GM21528 (cell line): ENCODE measurements around the gene TMEM127.
A peak's percentile ranks its signal among the peaks of the same experiment; 100 is the strongest.
"Not testable (repeated sequence)": the region's sequence is repeated elsewhere in the genome, so short reads cannot be mapped to it uniquely, and the experiment has no call there.

Experiments
- ATAC-seq: cut with Tn5 transposase; IDR thresholded peaks from one replicate; pipeline ENCODE4 v1.9.1; 2021; ENCODE audit warnings: mild to moderate bottlenecking, moderate library complexity; ENCODE audit not compliant: unreplicated experiment, low FRiP score

TMEM127 gene, protein sequence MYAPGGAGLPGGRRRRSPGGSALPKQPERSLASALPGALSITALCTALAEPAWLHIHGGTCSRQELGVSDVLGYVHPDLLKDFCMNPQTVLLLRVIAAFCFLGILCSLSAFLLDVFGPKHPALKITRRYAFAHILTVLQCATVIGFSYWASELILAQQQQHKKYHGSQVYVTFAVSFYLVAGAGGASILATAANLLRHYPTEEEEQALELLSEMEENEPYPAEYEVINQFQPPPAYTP

DNA sequence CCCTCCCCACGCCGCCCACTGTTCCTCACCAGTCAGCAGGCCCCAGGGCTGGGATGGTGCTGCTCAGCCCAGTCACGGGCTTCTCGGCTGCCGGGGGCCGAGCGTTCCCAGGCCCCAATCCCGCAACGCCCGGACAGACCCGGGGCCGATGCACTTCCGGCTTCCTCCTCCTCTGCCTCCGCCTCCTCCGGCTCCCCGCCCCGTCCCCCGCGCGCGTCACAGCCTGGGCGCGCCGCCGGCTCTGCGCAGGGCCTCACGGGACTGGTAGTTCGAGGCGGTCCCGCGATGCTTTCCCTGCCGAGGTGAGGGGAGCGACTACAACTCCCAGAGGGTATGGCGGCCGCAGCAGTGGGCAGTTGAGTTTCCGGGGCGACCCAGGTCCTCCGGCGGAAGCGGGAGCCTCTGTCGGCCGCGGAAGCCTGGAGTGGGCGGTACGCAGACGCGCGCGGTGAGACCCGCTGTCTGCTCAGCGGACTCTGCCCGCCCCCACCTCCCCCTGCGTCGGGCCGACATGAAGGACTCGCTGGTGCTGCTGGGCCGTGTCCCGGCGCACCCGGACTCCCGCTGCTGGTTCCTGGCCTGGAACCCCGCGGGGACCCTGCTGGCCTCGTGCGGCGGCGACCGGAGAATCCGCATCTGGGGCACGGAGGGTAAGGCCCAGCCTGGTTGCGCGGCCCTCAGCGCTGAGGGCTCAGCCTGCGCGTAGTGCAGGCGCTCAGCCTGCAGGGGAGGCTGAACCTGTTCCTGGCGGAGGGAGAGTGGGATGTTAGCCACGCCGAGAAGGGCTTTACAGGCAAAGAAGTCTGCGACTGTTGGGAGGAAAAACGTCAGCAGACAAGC is at the start of gene TMEM127, which contains the start of gene CIAO1:
Gene TMEM127 (minus strand): TSS at position 158 of the 840 bp plus-strand sequence. CDS start 616 bp downstream, outside the sequence.
Gene CIAO1 (plus strand): TSS at position 386 of the 840 bp plus-strand sequence. CDS start 126 bp downstream, at position 512.
- ATAC-seq, result peak; percentile 91

GRCh38 chr2:96315005-96315399 is 49.2 kb upstream of the TMEM127 start:
- no peak for ATAC-seq

- no peak for ATAC-seq
Measured at GRCh38 chr2:96308248-96308647, 42.5 kb upstream of the TMEM127 start.

- no peak for ATAC-seq
Measured at GRCh38 chr2:96306370-96306769, 40.6 kb upstream of the TMEM127 start.

DNA sequence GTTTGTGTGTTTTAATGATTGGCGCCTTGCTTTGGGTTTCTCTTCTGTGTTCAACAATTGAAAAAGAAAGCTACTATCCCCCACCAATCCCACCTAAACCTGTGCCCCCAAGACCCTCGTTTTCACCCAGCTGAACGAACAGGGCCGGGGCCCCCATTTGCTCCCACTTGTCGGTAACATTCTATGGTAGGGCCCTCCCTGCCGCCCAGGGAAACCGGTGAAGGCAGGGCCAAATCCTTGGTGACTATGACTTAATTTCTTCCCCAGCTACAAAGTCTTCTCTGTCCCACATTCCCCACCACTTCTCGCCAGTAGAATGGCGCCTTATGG is 40.1 kb upstream of the TMEM127 start:
- peak; percentile 11 for ATAC-seq

GRCh38 chr2:96305091-96305978 is 39.5 kb upstream of the TMEM127 start, which contains the start of gene SNRNP200:
SNRNP200 (minus strand) TSS chr2:96305546; CDS start chr2:96305437, 109 bp downstream.
- peak; percentile 89 for ATAC-seq

DNA sequence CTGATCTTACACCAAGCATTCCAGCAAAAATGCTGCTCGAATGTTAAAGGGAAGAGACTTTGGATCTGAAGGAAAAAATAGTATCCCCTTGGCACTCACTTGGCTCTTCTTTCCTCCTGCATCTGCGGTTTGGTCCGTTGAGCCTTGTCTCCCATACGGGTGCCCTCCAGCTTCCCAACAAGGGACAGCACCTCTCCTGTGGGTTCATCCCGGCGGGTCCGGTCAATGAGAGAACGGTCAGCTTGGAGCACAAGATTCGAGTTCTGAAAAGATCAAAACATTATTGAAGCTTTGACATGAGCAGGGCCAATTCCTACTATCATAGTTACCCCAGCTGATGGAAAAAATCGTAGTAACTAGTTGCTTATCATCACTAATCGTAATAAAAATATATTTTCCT is 38.8 kb upstream of the TMEM127 start:
- no peak for ATAC-seq

- ATAC-seq, result no peak
Measured at GRCh38 chr2:96301865-96302264, 36.1 kb upstream of the TMEM127 start.

DNA sequence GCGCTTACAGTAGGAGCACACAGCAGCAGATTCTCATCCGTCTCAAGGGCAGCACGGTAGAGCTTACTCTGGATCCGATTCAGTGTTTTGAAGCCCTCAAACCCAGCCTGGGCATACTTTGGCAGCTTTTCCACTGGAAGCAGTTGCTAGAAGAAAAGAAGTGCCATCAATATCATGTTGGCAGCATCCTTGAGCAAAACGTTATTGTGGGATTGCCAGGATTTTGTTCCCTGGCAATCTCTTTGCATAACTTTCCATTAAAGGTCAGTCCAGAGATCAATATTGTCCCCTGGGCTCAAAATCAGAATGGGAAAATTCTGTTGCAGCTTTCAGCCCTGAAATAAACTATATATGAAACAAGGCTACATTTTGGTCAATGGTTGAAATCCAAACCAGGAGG is 31.1 kb upstream of the TMEM127 start:
- ATAC-seq, result no peak

DNA sequence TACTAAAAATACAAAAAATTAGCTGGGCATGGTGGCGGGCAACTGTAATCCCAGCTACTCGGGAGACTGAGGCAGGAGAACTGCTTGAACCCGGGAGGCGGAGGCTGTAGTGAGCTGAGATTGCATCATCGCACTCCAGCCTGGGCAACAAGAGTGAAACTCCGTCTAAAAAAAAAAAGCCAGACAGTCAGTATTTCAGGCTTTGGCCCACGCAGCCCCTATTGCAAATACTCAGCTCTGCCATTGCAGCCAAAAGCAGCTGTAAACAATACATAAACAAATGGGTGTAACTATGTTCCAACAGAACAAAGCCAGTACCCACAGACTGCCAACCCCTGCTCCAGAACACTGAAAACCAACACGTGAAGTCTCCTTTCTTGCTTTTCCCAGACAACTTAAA is 28.5 kb upstream of the TMEM127 start:
- ATAC-seq, result not testable (repeated sequence)

DNA sequence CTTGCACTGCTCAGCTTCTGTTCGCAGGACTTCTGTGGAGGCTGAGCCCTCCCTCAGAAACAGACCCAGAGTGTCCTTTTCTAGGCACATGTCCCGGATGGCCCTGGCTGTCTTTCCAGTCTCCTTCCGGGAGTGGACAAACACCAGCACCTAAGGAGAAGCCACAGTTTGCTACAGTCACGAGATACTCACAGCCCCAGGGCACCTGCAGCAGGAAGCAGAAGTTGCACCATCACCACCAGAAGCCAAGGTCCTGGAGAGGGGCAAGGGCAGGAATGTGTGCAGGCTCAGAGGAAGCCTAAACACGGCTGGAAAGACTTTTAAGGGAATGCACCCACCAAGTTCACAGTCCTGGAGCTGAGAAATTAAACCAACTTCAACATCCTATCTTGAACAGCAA is 26.0 kb upstream of the TMEM127 start:
- no peak for ATAC-seq

DNA sequence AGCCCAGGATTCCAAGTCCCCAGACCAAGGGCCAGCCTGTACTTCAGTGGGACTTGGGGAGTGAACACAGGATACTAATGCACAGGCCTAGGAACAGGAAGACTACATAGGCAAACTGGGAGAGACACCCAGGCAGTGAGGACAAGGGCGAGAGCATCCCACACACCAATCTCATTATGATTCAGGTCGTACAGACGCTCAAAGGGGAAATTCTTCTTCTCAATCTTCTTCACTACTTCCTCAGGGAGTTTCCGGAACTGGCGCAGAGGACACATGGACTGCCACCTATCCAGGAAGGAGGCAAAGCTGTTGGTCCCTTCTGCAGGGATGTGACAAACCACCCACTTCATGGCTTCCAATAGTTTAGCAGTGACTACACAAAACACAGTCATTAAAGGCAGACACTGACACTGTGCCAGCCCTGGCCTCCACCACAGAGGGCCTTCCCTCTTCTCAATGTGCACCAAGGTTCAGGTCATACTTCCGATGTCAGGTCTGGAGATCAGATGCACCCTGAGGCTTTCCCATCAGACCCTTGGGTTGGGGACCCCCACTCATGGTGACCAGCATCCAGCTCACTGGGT is 21.6 kb upstream of the TMEM127 start:
- no peak for ATAC-seq

DNA sequence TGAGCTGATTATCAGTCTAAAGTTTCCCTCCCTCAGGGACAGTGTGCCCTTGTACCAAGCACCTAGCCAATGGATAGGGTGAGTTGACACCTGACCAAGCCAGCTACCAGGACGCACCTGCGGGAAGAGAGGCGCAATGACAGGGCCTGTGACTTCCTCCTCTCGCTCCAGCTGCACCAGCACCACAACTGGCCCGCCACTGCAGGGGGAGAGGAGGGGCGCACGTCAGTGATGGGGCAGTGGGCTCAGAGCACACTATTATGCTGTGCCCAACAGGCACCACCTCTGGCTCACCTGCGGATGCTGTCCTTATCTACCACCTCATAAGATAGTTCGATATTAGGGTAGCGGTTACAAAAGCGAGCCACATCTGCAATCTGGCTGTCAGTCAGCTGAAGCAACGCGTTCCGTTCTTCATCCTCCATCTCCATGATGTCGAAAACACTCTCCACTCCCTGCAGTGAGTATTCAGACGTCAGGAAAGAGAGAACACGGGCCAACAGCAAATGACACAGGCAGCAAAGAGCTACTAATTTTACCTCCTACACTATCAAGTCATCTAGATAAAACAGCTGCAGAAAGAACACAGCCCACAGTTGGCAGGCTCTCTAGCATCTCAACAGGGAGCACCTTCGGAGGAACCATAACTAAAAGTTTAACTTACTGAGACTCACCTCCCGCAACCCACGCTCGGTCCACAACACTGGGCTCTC is 11.1 kb upstream of the TMEM127 start:
- no peak for ATAC-seq

DNA sequence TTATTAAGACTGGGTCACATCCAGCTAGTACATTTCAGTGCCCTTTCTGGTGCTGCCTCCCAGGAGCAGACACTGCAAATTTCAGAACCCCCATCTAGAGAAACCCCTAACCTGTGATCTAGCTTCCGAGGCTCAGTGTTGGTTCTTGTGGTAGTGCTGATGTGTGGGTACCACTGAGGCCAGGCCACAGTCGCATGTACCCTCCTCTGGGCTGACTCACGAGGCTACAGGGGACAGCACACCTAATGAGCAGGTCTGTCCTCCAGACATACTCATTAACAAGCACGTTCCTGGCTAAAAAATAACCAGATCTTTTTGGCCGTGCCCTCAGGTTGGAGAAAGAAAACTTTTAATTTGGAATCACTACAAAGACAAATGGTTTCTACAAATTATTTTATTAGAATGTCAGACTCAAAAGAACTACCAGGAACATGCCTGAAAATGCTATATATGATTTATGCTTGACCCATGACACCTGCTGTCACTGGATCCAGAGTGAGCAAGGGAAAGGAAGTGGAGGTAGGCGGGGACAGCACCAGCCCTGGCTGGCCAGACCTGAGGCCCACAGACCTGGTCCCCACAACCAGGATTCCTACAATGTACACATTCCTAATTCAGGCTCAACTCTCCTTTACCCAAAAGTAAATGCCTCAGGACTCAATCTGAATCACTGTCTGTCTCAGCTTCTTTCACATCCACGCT is 8.7 kb upstream of the TMEM127 start:
- no peak for ATAC-seq

- ATAC-seq, result no peak
Measured at GRCh38 chr2:96273763-96274162, 8.0 kb upstream of the TMEM127 start.

DNA sequence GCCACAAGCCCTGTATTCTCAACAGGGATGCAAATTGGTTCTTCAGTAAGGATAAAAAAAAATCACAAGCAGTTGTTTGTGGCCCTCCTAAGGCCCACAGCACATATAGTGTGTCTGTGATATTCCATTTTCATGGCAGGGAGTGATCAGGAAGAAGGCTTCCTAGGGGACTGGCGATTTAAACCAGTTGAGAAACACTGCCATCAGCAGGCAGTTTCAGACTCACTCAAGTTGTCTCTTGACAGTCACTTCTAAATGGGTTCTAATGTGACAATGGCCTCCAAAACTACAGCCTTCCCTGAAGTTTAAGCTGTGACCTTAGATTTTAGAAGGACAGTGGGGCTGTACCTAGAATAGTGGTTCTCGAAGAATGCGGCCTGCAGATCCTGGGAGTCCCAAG is 6.2 kb upstream of the TMEM127 start:
- ATAC-seq, result no peak

- ATAC-seq, result no peak
Measured at GRCh38 chr2:96267159-96267971, 1.6 kb upstream of the TMEM127 start.

GRCh38 chr2:96265349-96265839 is 403 bp downstream of the TMEM127 start:
- ATAC-seq, result peak; percentile 25
